GM19239 (cell line): ENCODE results near the gene MYLK2.

Experiments
- DNase-seq: peaks from one replicate; pipeline ENCODE4 v3.0.0; 2011; ENCODE audit warnings: low spot score; ENCODE audit not compliant: insufficient read length
- FAIRE-seq: peaks from 2 replicates; lab custom pipeline; 2011; peaks lifted over from hg19 to GRCh38; lab: Jason Lieb, UNC

MYLK2 gene

GRCh38 chr20:31833130-31833930, 14.2 kb downstream of the MYLK2 start:
- DNase-seq (peak; percentile 71), FAIRE-seq (no peak)

DNA sequence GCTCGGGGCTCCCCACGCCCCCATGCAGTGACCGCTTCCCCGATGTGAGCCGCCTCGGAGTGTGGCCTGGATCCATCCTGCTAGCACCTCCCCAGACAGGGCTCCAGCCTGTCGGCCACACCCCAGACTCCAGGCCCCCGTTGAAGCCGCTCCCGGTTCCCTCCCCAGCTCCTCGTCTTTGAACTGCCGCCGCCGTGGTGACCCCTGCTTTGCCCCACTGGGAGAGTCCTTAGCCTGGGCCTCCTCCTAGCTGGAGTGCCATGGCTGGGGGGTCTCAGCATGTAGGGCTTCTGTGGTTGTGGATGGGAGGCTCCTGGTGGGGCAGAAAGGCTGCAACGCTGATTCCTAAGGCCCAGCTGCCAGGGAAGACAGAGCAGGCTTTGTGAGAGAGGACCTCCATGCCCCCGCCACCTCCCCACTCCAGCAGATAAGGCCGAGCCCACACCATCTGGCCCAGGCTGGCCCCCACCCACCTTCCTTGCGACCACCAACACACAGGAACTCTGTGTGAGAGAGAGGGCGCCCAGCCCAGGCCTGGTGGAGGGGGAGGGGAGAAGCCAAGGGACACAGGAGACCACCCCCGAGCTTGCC, 14.9 kb downstream of the MYLK2 start:
- DNase-seq: no peak

DNA sequence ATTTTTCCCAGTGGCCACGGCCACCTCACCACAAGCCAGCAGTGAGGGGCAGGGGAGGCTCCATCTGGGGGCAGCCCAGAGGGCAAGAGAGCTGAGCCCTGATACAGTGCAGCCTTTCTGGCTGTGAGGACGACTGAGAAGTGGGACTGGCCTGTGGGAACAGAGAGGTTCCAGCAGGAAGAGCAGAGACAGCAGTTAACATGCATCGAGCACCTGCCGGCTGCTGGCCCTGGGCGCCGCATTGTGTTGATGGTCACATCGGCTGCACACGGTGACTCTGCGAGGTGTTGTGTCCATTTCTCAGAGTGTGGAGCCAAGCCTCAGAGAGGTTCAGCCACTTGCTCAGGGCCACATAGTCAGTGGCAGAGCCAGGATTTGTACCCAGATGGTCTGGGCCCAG, 16.4 kb downstream of the MYLK2 start:
- DNase-seq (no peak), FAIRE-seq (no peak)

More for the DNA sequence above, 14.9 kb downstream of the MYLK2 start:
- FAIRE-seq: no peak

- FAIRE-seq: peak; percentile 76
Observed at GRCh38 chr20:31835977-31836852, 17.1 kb downstream of the MYLK2 start.

GRCh38 chr20:31836853-31837608, 17.9 kb downstream of the MYLK2 start:
- no peak for FAIRE-seq
- DNase-seq: no peak

More at GRCh38 chr20:31835977-31836852, 17.1 kb downstream of the MYLK2 start:
- DNase-seq: peak; percentile 54

- FAIRE-seq (no peak), DNase-seq (no peak)
Observed at GRCh38 chr20:31837896-31838397, 18.8 kb downstream of the MYLK2 start.

GRCh38 chr20:31838646-31839292, 19.6 kb downstream of the MYLK2 start:
- no peak for DNase-seq
- FAIRE-seq: no peak

DNA sequence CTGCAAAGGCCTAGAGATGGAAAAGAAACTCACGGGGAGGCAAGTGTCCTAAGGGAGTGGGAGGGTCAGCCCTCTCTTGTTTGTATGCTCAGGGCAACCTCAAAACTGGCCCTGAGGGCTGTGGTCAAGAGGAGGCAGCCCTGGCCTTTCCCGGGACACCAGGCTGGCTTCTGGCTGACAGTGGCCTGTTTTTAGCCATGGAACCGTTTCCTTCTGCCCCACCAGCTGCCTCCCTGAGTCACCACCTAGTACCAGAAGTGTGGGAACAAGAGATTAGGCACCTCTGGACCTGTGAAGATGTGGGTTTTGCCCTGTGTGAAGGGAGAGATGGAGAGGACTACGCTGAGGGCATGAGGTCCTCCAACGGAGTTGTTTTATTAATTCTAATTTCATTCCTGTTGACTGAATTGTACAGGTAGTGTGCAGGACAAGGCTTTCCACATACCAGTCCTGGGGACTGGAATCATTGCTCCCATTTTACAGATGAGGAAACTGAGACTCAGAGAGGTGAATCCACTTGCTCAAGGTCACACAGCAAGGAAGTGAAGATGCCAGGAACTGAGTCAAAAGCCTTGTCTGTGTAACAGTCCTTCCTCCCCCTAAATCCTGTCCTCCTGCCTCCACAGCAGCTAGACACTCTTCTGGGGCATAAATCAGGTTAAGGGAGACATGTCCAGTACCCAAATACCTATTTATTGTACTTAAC, 20.8 kb downstream of the MYLK2 start:
- no peak for DNase-seq
- no peak for FAIRE-seq

- no peak for DNase-seq
- FAIRE-seq: no peak
Observed at GRCh38 chr20:31840906-31841816, 22.0 kb downstream of the MYLK2 start.

- FAIRE-seq (no peak), DNase-seq (no peak)
Observed at GRCh38 chr20:31841928-31842327, 22.8 kb downstream of the MYLK2 start.

DNA sequence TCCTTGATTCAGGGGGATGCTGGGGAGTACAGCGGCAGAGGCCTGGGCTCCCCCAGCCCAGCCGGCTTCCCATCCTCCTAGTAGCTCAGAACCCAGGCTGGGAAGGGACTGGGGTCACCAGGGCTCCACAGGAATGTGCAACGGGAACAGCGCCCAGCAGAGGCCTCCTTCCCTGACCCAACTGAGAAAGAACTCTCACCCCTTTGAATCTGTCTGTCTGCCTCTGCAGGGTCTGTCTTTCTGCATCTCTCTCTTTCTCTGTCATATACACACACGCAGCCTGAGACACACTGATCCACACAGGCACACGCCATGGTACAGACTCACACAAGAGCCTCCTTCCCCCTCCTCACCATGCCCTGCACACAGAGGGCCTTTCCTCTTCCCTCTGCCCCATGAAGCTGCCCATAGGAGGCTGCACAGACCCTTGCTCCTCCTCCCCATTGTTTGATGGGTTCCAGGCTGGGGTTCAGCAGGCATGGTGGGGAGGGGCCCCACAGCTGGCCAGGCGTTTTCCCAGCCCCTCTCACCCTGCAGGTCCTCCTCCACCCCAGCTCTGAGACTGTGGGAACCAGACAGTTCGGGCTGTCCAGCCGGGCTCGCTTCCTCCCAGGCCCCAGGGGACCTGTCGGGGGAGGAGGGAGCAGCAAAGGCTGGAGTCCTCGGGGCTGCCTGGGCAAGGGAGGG, 23.5 kb downstream of the MYLK2 start:
- FAIRE-seq (no peak), DNase-seq (no peak)

DNA sequence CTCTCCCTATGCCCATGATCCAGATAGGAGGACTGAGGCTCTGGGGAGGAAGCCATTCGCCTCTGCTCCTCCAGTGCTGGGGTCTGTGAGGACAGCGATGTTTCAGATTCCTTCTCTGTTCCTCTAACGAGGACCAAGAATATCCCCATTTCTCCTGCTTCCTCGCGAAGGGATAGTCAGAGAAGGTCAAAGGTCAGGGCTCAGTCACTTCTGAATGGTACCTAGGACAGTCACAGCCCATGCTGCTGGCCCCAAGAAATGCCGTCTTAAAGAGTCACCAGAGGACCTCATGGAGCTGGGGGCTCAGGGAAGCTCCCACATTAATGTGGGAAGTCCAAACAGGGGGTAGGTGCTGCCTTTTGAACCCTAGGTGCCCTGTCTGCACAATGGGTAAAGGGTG, 24.1 kb downstream of the MYLK2 start:
- DNase-seq (no peak), FAIRE-seq (no peak)

- no peak for FAIRE-seq
Observed at GRCh38 chr20:31843881-31844280, 24.7 kb downstream of the MYLK2 start.

DNA sequence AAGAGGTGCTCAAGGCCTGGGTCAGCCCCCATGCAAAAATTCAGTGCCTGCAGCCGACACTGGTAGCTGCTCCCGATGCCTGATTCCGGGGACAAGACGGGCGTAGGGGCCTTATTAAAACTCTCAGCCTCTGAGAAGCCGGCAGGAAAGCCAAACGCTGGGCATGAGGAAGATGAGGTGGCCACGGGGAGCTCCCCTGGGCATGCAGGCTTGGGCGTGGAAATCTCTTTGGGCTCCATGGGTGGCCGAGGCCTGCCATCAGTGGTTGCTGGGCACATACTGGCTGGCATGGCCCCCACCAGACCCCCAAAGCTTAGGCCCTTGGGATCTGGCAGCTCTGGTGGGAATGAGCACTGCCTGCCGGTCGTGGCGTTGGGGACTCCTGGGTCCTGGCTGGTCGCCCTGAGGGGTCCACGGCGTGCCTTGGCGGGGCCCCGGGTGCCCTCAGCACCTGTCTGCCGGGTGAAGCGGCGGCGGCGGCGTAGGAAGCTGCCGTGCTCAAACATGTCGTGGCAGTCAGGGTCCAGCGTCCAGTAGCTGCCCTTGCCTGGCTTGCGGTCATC, 25.7 kb downstream of the MYLK2 start:
- DNase-seq (no peak), FAIRE-seq (no peak)

More at GRCh38 chr20:31843881-31844280, 24.7 kb downstream of the MYLK2 start:
- no peak for DNase-seq

DNA sequence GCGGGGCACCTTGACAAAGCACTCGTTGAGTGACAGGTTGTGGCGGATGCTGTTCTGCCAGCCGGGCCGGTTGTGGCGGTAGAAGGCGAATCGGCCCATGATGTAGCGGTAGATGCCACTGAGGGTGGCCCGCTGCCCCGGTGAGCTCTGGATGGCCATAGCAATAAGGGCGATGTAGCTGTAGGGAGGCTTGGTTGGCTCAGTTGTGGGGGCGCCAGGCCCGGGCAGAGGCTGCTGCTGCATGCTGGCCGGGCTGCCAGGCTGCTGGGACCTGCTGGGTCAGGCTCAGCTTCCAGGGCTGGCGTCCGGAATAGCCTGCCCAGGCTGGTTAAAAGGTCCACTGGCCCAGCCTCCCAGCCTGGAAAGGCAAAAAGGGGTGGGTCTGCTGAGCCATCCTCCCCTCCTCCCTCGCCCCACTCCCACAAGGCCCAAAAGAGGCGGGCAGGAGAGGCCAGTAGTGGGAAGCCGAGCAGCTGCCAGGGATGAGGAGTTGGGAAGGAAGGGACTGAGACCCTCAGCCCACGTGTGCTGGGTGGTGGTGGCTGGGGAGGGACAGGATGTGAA, 26.2 kb downstream of the MYLK2 start, which contains the start of gene FOXS1:
Gene FOXS1 (minus strand): TSS at position 305 of the 564 bp plus-strand sequence. CDS start 62 bp downstream, at position 243.
- DNase-seq (no peak), FAIRE-seq (no peak)

GRCh38 chr20:31846793-31847138, 27.6 kb downstream of the MYLK2 start:
- DNase-seq (no peak), FAIRE-seq (no peak)
